ENCODE data around the gene SRR.

SRR gene

DNA sequence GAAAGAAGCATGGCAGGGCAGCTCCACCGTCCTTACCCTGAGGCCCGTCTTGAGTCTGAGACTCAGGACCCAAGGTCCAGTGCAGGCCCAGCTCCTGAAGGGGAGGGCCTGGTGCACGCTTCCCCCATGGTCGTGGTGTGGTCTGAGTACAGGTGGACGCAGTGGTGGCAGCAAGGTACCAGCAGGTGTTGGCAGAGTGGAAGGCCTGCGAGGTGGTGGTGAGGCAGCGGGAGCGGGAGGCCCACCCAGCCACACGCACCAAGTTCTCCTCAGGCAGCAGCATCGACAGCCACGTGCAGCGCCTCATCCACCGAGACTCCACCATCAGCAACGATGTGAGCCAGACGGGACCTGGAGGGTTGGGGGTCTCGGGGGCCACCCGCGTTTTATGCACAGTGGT lies 69.4 kb downstream of the SRR start:
- FAIRE-seq = no peak

All from islet of Langerhans (tissue), 1 donor.